ENCODE results near the gene CEP250.

The CEP250 gene

GRCh38 chr20:35568645-35569044 is 113.2 kb downstream of the CEP250 start:
- no peak for DNase-seq

All from CD4-positive, alpha-beta T cell treated with Interleukin-21 for 1 hour (primary cell).